Aorta (tissue), 5 donors: ENCODE data around the gene PPP6R2. TPM values are rescaled to one million over a fixed set of nuclear protein-coding genes. Genes with fewer than 3 reads are reported as not detected.
A peak's percentile ranks its signal among the peaks of the same experiment; 100 is the strongest.

ENCODE experiments used
- ATAC-seq: fragments of 200-7000 bp; cut with Tn5 transposase; one replicate; pipeline ENCODE4 v1.9.1; 2022; ENCODE audit warnings: moderate library complexity; ENCODE audit not compliant: low FRiP score
- DNase-seq, 2 donors: peaks; one replicate each; pipeline ENCODE4 v3.0.0-alpha.2; 2020
- H3K27ac ChIP-seq, 2 donors: one replicate each; pipeline ENCODE4 v1.5.1; 2013; ENCODE audit warnings: low read length in 2 of 2, mild to moderate bottlenecking in 2 of 2, moderate library complexity in 2 of 2, control low read depth in 1 of 2, inconsistent platforms in 1 of 2, low read depth in 1 of 2
- H3K27me3 ChIP-seq, 2 donors: one replicate each; pipeline ENCODE4 v1.6.1; 2013; ENCODE audit warnings: control low read depth in 1 of 2, low read length in 1 of 2, mild to moderate bottlenecking in 1 of 2, moderate library complexity in 1 of 2; ENCODE audit not compliant: insufficient read depth in 2 of 2, control insufficient read depth in 1 of 2
- H3K36me3 ChIP-seq, 2 donors: one replicate each; pipeline ENCODE4 v1.6.1; 2013; ENCODE audit warnings: control low read depth in 1 of 2, low read length in 1 of 2, mild to moderate bottlenecking in 1 of 2; ENCODE audit not compliant: insufficient read depth in 2 of 2, control insufficient read depth in 1 of 2
- H3K4me1 ChIP-seq, 2 donors: one replicate each; pipeline ENCODE4 v1.6.1; 2013; ENCODE audit warnings: low read length in 2 of 2, control low read depth in 1 of 2, mild to moderate bottlenecking in 1 of 2, moderate library complexity in 1 of 2; ENCODE audit not compliant: insufficient read depth in 2 of 2, control insufficient read depth in 1 of 2
- H3K4me3 ChIP-seq, 2 donors: one replicate each; pipeline ENCODE4 v1.5.1; 2013; ENCODE audit warnings: low read length in 2 of 2, control low read depth in 1 of 2, mild to moderate bottlenecking in 1 of 2
- H3K9me3 ChIP-seq: one replicate; pipeline ENCODE4 v1.6.1; 2013; ENCODE audit warnings: mild to moderate bottlenecking, low read length; ENCODE audit not compliant: control insufficient read depth
- WGBS, 2 donors: extraction: QIAGEN DNeasy Blood & Tissue Kit; methylation state at CpG; one replicate each; pipeline ENCODE4 v1.1.7; 2013; 5-methylcytosine and 5-hydroxymethylcytosine counted together
- intact Hi-C, 2 donors: fragments of 100-400 bp; cut with DNase I; formaldehyde crosslinking; loops; one replicate each; pipeline versions ENCODE4 v1.14.2 to v1.15.0; 2022
- polyA plus RNA-seq, 2 donors: library from polyadenylated mRNA; stranded (reverse); fragments of 200-250 nt; gene quantifications; one replicate each; pipeline ENCODE4 v1.2.3, GENCODE V29; 2013
- total RNA-seq, 2 donors: library from RNA; stranded (reverse); fragmentation: NEBNext Ultra II Directional; extraction: Animal tissue kit (Norgen Biotek cat#: 25700); gene quantifications; one replicate each; pipeline ENCODE4 v1.2.1, GENCODE V29; 2021
- donor health status: healthy with polysubstance abuse.
- donor health status: Bipolar disorder and iron deficiency.
- donor health status: DM: no; HTN: no; CAD: no.
- donor health status: DM: no; HTN: no; CAD: no.
- donor health status: DM: yes; HTN: yes; CAD: no.

PPP6R2 gene
- total and polyA plus RNA-seq, 4 donors = 14.1 to 62.5 (median 46.0) TPM

GRCh38 chr22:50483106-50483505 is 140.0 kb downstream of the PPP6R2 start:
- Histone ChIP-seq H3K4me1 (no peaks in the 10 kb centered on the region), H3K36me3 (no peaks in the 10 kb centered on the region), H3K27ac (no peak overlapping the region), H3K4me3 (no peak overlapping the region), H3K9me3 (no peaks in the 10 kb centered on the region), H3K27me3 (no peaks in the 10 kb centered on the region)
- no peak for DNase-seq
- WGBS, 2 donors = 83 to 88% methylated on average over 9 to 10 of the region's 10 CpGs
- no peak for ATAC-seq
- intact Hi-C loops = no loop called here

GRCh38 chr22:50483556-50483955 is 140.4 kb downstream of the PPP6R2 start:
- H3K36me3 ChIP-seq = no peaks in the 10 kb centered on the region
- H3K27me3 ChIP-seq = no peaks in the 10 kb centered on the region
- H3K4me1 ChIP-seq = no peaks in the 10 kb centered on the region
- intact Hi-C loops = no loop called here
- H3K9me3 ChIP-seq = no peaks in the 10 kb centered on the region
- DNase-seq (no peak), ATAC-seq (no peak)
- H3K4me3 ChIP-seq = no peak overlapping the region
- H3K27ac ChIP-seq = no peak overlapping the region
- WGBS, 2 donors = 91 to 92% methylated on average over 7 to 8 of the region's 8 CpGs

- WGBS, 2 donors = 79 to 88% methylated on average over 29 to 31 of the region's 31 CpGs
- ATAC-seq = no peak
- H3K27me3 ChIP-seq = no peaks in the 10 kb centered on the region
Measured at GRCh38 chr22:50483977-50484853, 141.1 kb downstream of the PPP6R2 start.

GRCh38 chr22:50485221-50486131 is 142.3 kb downstream of the PPP6R2 start:
- Histone ChIP-seq H3K36me3 (no peaks in the 10 kb centered on the region), H3K27me3 (no peaks in the 10 kb centered on the region), H3K4me3 (no peak overlapping the region), H3K4me1 (no peaks in the 10 kb centered on the region), H3K9me3 (no peaks in the 10 kb centered on the region), H3K27ac (no peak overlapping the region)
- intact Hi-C loops = no loop called here
- WGBS, 2 donors = 64 to 69% methylated on average over 29 of the region's 29 CpGs
- ATAC-seq = no peak
- DNase-seq = no peak

More at GRCh38 chr22:50483977-50484853, 141.1 kb downstream of the PPP6R2 start:
- H3K4me3 ChIP-seq = no peak overlapping the region
- peak in 1 of 2 donors; percentile 42 for DNase-seq
- H3K36me3 ChIP-seq = no peaks in the 10 kb centered on the region
- intact Hi-C loops = no loop called here
- H3K27ac ChIP-seq = no peak overlapping the region
- H3K4me1 ChIP-seq = no peaks in the 10 kb centered on the region
- H3K9me3 ChIP-seq = no peaks in the 10 kb centered on the region

GRCh38 chr22:50486561-50487289 is 143.6 kb downstream of the PPP6R2 start, which contains the start of gene MIOX:
TSS of gene MIOX (plus strand) at chr22:50486859. CDS start at chr22:50486898, 39 bp downstream.
- 64 to 78% methylated on average over 22 to 23 of the region's 23 CpGs for WGBS, 2 donors
- H3K27ac ChIP-seq = no peak within 1 kb of the TSS
- H3K9me3 ChIP-seq = no peaks in the 10 kb centered on the region
- DNase-seq (peak in 1 of 2 donors; percentile 66), ATAC-seq (no peak)
- H3K4me1 ChIP-seq = no peaks in the 10 kb centered on the region
- intact Hi-C loops = no loop called here
- H3K4me3 ChIP-seq = no peak within 1 kb of the TSS
- H3K27me3 ChIP-seq = no peaks in the 10 kb centered on the region
- no peaks in the 10 kb centered on the region for H3K36me3 ChIP-seq

GRCh38 chr22:50487290-50488005 is 144.3 kb downstream of the PPP6R2 start:
- WGBS, 2 donors = 84% methylated on average over 23 of the region's 23 CpGs
- H3K36me3 ChIP-seq = no peaks in the 10 kb centered on the region
- no peaks in the 10 kb centered on the region for H3K9me3 ChIP-seq
- no peak overlapping the region for H3K4me3 ChIP-seq
- DNase-seq = peak in 1 of 2 donors; percentile 67
- no peak overlapping the region for H3K27ac ChIP-seq
- no peak for ATAC-seq
- H3K27me3 ChIP-seq = no peaks in the 10 kb centered on the region
- no peaks in the 10 kb centered on the region for H3K4me1 ChIP-seq
- intact Hi-C loops = no loop called here

- H3K4me1 ChIP-seq = no peaks in the 10 kb centered on the region
Measured at GRCh38 chr22:50488006-50488677, 145.0 kb downstream of the PPP6R2 start.

More at GRCh38 chr22:50488006-50488677, 145.0 kb downstream of the PPP6R2 start:
- no peaks in the 10 kb centered on the region for H3K27me3 ChIP-seq
- no peaks in the 10 kb centered on the region for H3K36me3 ChIP-seq
- H3K9me3 ChIP-seq = no peaks in the 10 kb centered on the region
- DNase-seq (no peak), ATAC-seq (no peak)
- H3K27ac ChIP-seq = no peak overlapping the region
- no peak overlapping the region for H3K4me3 ChIP-seq
- intact Hi-C loops = no loop called here
- WGBS, 2 donors = 79 to 87% methylated on average over 14 to 18 of the region's 18 CpGs
